ENCODE data around the gene ARHGAP15.

GRCh38 chr2:143128681-143129580 lies at the start of gene ARHGAP15:
- TF ChIP-seq HDGF (IDR thresholded peaks at IDR 0.05; ENCODE audit: borderline replicate concordance): no peak
- no peak for TF ChIP-seq SP1 (IDR thresholded peaks at IDR 0.05)
- no peak for TF ChIP-seq PKNOX1 (IDR thresholded peaks at IDR 0.05)
- no peak for TF ChIP-seq TARDBP (IDR thresholded peaks at IDR 0.05)
- no peak for TF ChIP-seq L3MBTL2 (conservative IDR thresholded peaks at IDR 0.05)

All from HEK293T (cell line).